Stimulated activated CD4-positive, alpha-beta T cell treated with anti-CD3 and anti-CD28 coated beads, Interleukin-12 subunit alpha, Interleukin-12 subunit beta, amount 100 ng/mL, for 24 hours (primary cell): ENCODE data around the gene PHF23.
A peak's percentile ranks its signal among the peaks of the same experiment; 100 is the strongest.
"Not testable (repeated sequence)": the region's sequence is repeated elsewhere in the genome, so short reads cannot be mapped to it uniquely, and the experiment has no call there.

ENCODE experiments used
- DNase-seq, 2 experiments: peaks; one replicate each; pipeline ENCODE4 v3.0.0-alpha.2; 2020; ENCODE audit warnings: low read depth in 2 of 2

The PHF23 gene

DNA sequence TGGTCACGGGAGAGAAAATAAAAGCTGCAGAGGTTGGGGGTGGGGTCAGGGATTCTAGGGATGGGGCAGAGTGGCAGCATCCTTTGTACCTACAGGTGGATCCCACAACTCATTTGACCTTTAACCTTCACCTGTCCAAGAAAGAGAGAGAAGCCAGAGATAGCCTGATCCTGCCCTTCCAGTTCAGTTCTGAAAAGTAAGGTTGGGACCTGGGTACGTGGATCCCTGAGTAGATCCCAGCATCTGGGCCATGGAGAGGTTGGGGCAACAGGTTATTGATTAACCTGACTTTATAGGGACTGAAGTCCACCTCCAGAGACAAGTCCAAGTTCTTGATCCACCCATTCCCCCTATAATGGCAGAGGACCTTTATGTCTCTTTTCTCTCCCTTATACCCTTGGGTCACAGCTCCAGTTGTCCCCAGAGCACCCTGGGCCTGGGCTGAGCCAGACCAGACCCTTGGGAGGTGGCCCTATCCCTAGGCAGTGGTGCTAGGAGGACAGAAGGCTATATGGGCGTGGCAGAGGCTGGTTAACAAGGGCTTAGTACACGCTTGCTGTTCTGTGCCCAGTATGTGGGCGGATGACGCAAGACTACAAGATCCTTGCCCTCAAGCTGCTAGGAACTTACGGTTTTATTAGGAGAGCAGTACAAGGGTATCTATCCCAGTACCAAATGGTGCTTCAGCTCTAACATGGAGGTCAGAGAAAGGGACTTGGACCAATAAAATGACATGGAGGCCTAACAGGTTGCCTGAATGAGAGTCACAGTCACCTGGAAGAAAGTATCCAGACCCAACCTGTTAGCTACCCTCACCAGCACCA, 19.7 kb upstream of the PHF23 start:
- DNase-seq = no peak

DNA sequence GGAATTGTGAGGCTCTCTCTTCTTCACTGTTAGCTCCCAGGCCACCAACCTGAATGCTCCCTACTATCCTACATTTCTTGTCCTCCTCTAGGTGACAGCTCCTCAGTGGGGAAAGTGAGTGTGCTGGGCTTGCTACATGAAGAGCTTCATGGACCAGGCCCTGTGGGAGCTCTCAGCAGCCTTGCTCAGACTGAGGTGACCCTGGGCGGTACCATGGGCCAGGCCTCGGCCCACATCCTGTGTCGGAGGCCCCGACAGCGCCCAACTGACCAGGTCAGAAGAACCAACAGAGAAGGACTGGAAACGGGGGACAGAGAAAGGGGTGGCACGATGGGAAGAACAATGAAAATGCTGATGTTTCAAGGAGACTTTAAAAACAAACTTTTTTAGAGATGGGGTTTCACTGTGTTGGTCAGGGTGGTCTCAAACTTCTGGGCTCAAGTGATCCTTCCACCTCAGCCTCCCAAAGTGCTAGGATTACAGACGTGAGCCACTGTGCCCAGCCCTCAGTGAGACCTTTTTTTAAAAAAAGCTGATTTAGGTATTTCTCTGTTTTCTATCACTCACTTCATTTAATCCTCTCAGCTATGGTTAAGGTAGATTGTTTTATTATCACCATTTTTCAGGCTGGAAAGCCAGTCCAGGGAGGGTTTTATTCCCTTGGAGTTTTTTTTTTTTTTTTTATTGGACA, 17.7 kb upstream of the PHF23 start:
- DNase-seq = no peak

DNA sequence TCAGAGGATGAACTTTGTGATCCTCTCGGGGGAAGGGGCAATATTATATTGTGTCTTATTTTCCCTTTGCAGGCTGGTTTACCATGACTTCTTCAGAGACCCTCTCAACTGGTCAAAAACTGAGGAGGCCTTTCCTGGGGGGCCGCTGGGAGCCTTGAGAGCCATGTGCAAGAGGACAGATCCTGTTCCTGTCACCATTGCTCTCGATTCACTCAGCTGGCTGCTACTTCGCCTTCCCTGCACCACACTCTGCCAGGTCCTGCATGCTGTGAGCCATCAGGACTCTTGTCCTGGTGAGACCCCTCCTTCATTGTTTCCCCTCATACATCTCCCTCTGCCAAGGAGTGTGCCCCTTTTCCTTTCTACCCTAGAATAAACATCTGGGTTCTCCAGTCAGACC, 15.3 kb upstream of the PHF23 start:
- no peak for DNase-seq

DNA sequence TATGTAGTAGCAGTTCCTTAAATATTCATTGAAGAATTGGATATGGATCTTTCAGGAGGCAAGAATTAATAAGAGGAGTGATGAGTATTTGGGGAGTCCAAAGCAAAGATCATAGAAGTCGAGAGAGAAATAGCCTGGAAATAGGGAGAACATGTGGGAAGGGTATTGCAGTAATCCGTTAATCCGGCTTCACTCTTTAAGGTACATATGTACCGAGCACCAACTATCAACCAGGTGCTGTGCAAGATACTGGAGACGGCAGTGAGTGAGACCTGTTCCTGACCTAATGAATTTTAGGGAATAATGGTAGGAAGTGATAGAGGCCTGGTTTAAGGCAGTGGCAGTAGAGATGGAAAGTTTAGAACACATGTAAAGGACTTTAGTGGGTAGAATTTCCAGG, 13.8 kb upstream of the PHF23 start:
- DNase-seq = no peak

DNA sequence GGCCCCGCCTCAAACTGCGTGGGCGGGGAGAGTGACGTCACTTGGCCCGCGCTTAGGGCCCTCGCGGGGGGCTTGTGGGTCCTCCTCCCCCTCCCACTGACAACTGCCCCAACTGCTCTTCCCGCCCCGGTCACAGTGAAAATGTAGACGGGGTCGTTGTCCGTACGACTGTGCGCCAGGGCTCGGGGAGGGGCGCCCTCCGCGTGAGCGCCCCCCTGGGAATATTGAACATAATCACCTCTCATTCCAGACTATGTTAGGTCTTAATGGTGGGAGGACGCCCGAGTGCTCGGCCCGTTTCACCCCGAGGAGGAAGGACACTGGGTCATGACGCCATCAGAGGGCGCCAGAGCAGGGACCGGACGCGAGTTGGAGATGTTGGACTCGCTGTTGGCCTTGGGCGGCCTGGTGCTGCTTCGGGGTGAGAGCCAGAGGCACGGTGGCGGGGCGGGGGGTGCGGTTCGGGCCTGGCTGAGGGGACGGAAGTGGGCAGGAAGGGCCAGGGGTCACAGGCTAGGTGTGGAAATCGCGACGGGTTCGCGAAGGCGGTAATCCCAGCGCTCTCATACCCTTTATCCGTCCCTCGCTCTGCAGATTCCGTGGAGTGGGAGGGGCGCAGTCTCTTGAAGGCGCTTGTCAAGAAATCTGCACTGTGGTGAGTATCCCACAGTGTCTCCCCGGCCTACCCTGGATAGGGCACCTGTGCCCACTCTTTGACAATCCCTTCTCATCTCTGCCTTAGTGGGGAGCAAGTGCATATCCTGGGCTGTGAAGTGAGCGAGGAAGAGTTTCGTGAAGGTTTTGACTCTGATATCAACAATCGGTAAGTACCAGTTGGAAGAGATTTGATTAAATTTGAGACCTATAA, 13.2 kb upstream of the PHF23 start, which contains the start of gene ELP5:
ELP5 (plus strand) TSS at position 40 of the 868 bp plus-strand sequence; CDS start at position 376, 336 bp downstream.
- peak; percentile 70 to 88 for DNase-seq

DNA sequence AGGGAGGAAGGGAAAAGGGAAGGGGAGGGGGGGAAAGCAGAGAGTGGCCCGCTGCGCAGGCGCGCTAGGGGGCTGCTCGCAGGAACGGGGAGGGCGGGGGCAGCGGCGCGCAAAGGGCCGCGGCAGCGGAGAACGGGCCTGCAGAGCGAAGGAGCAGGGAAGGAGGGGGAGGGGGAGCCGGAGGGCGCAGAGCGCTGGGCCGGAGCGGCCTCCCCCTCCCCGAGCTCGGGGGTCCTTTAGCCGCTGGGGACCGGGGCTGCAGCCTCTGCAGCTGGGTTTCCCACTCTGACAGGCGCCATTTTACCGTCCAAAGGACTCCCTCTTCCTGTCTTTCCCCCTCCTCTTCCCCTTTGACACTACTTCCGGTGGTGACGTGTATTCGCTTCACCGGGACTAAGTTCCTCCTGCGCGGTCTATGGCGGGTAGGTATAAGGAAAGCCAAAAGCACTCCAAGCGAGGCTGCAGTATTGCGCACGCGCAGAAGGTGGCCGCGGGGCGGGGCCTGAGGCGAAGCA, 12.5 kb upstream of the PHF23 start, which contains the start of gene CTDNEP1:
CTDNEP1 (minus strand) TSS at position 74 of the 515 bp plus-strand sequence. CDS start 438 bp downstream, outside the sequence.
- peak; percentile 97 for DNase-seq

DNA sequence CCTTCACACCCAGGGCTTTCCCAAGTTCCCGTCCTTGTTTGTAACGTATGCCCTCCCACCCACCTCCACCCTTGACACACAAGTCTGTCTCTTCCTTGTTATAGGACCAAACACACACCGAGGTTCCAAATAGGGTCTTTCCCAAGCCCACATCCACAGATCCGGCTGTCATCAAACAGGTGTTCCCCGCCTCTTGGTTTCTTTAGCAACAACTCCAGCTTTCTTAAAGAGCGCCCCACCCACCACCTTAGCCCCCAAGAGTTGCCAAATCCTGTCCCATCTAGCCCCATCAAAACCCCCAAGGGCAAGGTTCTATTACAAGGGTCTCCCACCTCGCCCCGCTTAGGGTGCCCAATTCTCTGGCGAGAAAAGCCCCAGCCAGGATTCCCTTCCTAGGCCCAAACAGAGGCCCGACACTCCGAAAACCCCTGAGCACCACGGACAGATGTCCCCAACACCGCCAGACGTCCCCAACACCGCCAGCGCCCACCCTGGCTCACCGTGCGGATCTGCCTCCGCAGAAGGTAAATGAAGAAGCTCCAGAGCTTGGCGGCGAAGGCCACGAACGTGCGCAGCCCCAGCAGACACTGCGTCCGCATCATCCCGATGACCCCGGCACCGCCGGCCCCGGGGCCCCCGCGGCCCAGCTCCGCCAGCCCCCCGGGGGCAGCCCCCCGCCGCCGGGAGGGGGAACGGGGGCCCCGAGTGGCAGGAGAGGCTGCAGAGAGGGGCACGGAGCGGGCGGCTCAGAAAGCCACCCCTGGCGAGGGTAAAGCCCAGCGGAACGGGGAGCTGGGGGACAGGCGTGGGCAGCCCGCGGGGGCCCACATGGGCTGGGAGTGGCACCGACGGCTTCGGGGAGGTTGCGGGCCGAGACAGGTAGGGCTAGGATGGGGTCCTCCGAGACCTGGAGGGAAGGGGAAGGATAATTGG, 11.7 kb upstream of the PHF23 start:
- DNase-seq = no peak

DNA sequence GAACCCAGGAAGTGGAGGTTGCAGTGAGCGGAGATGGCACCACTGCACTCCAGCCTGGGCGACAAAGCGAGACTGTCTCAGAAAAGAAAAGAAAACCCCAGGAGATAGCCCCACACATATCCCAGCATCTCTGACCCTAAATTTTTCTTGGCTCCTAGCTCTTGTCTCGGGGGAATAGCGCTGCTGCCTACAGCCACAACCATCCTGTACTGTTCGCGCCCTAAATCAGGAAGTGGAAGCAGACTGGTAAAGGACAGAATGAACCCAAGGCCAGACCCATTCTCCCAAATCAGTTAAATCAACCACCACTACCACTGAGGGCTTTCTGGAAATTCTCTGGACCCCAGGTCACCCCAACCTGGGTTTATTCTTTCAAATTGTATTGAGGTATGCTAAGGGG, 10.6 kb upstream of the PHF23 start:
- no peak for DNase-seq

DNA sequence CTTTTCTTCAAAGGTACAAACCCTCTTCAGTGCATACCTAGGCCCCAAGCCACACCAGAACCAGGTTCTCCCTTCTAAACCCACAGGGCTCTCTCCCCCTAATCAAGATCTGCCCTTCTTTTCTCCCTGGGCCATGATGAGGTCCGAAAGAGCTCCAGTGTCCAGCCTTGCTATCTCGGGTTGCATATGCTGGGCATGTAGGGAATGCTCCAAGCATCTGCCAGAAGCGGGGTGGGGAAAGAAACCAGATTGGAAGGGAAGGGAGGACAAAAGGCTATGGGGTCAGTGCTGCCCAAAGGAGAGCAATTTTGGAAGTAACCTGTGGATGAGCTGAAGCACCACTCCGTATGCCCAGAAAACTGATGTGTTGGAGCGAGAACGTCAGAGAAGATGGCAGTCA, 10.0 kb upstream of the PHF23 start:
- no peak for DNase-seq

DNA sequence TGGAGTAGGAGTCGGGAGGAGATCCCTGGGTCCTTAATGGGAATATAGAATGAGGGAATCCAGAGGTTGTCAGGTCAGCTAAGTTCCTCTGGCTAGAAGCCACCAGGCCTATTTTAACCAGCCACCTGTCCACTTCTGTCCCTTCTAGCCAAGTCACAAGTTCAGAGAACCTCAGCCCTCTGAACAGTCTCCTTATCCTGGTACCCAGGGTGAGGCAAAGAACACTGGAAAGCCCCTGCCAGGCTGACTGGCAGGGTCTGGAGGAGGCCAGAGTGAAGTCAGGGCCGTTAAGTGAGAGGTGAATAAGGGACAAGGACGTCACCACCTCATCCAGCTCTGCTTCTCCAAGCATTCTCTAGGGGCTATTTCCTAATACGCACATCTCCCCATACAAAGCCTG, 9.5 kb upstream of the PHF23 start:
- no peak for DNase-seq

DNA sequence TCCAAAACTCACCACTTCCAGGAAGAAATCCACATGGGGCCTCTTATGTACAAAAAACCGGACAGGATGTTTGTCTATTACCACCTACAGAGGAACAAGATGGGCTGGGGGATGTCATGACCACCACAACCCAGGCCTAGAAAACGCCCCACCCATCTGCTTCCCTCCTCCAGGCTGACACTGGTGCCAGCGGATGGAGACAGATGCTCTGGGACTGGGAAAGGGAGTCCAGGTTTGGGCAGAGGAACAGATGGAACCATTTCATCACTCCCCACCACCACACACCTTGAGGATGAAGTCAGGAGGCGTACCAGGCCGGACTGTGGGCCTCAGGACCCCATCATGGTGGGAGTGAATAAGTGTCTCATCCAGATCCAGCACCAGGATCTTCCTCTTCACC, 7.5 kb upstream of the PHF23 start:
- no peak for DNase-seq

DNA sequence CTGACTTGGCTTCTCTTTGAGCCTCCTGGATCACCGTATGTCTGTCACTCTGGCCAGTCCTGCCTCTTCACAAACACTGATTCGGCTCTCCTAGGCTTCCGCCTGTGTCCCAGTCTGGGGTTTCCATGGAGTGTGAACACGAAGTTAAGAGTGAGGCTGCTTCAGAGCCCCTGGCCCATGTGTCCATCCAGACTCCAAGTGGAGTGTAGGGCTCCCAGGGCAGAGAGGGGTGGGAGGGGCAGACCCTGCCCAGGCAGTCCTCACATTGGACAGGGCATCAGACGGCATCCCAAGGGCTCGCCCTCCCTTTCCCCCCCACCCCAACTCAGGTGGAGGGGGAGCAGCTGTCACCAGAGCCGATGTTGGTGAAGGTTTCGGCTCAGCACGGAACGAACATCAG, 4.6 kb upstream of the PHF23 start:
- DNase-seq = not testable (repeated sequence)

DNA sequence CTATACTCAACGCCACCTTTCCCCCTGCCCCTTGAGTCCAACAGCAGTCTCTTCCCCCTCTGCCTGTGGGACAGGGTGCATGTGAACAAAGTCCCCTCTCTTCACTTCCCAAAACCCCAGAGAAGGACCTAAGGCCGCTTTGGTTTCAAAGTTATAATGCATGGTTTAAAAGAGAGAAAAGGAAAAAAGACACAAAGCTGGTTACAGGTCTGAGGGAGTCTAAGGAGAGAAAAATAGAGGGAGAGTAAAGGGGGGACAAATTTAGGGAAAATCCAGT, 4.1 kb upstream of the PHF23 start:
- DNase-seq = no peak

DNA sequence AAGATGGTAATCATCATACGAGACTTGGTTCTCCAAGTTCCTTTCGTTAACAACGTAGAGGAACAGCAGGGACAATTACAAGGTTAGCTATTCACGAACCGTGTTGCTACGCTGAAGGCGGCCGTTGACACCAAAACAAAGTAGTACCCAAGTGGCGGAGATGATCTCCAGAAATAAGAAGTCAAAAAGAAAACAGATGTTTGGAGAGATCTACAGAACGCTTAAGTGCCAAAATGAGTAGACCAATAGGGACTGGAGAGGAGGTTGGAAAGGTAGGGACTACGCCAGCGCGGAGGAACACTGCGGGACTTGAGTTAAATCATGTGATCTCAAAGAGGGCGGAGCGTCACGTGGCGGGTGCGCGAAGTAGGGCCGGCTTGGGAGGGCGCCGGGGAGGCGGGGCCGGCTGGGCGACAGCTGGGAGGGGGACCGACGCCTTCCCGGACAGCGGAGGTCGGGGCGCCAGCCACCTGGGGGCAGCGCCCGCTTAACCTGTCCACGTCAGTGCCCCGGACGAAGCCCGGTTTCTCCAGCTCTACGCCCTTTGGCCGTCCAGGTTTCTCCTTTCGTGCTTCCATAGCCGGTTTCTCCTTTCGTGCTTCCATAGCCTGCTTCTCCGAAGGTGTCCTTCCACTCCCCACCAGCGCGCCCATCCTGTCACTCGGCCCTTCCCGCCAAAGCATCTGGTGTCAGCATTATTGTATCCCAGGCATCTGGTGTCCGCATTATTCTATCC, 3.6 kb upstream of the PHF23 start:
- DNase-seq = peak; percentile 81 to 89

DNA sequence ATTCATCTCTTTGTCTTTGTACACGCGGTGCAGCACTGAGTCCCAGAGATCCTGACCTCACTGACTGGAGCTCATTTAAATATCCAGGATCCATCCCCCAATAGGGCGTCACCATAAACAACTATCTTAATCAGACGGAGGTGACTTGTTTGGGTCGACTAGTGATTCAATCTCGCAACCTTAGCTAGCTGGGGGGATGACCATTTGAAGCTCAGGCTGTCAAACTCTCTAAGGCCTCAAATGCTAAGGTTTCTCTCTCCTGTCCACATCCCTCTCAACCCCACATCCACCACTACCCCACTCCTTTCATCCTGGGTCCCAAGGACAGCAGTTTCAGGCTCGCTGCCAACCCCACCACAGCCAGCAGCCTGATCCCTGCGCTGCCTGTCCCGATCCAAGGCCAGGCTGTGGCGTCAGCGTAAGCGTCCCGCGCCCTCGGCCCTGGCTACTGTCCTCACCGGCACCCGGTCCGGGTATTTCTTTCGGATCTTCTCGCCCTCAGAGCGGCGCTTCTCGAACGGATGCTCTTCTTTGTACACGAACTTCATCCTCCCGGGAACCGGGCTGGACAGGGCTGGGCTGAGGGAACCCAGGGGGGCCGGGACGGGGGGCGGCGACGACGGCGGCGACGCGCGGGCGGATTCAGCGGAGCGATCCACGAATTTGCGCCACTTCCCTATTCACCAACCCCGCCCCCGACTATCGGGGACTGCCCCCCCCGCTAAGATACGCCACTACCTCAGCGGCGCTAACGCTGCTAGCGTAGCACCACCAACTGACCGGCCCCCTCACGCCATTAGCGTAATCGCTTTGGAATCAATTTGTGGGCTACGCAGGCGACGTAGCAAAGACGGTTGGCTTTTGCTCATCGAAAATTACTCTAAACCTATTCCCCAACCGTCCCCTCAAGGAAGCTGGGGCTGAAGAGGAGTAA, 2.8 kb upstream of the PHF23 start, which contains the start of gene GABARAP:
GABARAP (minus strand) TSS at position 667 of the 934 bp plus-strand sequence; CDS start at position 548, 119 bp downstream.
- peak; percentile 83 to 90 for DNase-seq

DNA sequence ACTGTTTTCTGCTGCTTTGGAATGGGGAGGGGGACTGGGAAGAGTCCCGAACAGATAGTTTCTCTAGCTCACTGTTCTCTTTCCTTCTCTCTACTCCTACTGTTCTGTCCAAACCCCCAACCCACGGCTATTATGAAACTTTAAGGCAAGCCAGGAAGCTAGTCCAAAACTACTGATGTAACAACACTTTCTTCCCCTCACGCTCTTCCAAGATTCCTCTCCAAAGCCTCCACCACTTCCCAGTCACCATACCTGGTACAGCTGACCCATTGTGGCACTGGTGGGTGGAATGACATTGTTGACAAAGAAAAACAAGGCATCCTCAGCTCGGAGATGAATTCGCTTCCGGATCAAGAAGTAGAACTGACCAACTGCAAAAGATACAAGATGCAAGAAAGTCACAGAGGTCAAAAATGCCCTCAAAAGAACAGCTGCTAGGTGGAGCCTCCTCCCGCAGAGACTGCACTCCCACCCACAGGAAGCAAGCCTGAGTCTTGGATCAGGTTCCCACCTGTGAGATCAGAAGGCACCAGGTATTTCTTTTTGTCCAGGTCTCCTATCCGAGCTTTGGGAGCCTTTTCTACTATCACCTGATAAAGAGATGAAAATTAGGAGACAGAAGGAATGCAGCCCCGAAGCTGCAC, 2.0 kb upstream of the PHF23 start:
- DNase-seq = no peak

DNA sequence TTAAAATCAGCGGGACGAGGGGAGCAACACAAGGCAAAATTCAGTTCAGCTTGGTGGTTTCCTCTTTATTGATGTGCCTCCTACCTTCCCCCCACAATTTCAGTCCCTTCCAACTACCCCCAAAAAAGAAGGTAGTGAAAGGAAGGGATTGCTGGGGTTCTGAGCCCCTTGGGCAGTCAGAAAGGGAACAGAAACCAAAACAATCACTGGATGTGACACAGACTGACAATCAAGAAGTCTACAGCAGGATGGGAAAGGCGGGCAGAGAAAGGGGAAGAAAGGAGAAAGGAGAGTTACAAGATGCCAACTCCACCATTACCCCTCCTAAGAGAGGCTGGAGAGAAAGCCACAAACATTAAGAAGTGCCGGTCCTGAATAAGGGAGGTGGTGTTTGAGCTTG, 1.1 kb upstream of the PHF23 start:
- DNase-seq = no peak

DNA sequence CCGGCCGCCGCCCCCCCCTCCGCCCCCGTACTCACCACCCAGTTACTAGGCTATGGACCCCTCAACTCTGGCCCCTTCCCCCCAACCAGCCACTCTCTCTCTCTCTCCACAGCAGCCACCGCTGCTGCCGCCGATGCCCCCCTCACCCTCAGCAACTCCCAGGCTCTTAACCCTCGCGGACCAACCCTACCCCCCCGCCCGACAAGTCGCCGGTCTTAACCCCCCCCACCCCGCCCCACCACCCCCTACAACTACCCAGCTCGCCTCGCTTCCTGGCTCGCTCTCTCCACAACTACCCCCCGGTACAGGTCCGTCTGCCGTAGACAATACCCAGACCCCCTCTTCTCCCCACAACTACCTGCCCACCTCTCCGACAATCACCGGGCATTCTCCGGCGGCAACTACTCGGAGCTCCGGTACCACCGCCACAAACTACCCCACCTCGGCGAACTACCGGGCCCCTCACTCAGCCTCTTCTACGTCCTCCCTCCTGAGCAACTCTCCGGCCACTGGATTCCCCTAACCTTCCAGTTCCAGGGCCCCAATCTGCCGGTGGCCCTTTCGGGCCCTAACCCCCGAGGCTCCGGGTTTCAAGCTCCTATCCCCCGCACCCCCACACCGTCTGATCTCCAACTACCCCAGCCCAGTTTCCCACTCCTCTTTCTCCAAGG, 702 bp downstream of the PHF23 start:
- DNase-seq = no peak
